ENCODE data around the gene DNAH1. TPM values are rescaled to one million over a fixed set of nuclear protein-coding genes. Genes with fewer than 3 reads are reported as not detected.

DNAH1 gene
- total and polyA plus RNA-seq, 2 donors from 2014 or later = 1.7 to 12.1 TPM

DNA sequence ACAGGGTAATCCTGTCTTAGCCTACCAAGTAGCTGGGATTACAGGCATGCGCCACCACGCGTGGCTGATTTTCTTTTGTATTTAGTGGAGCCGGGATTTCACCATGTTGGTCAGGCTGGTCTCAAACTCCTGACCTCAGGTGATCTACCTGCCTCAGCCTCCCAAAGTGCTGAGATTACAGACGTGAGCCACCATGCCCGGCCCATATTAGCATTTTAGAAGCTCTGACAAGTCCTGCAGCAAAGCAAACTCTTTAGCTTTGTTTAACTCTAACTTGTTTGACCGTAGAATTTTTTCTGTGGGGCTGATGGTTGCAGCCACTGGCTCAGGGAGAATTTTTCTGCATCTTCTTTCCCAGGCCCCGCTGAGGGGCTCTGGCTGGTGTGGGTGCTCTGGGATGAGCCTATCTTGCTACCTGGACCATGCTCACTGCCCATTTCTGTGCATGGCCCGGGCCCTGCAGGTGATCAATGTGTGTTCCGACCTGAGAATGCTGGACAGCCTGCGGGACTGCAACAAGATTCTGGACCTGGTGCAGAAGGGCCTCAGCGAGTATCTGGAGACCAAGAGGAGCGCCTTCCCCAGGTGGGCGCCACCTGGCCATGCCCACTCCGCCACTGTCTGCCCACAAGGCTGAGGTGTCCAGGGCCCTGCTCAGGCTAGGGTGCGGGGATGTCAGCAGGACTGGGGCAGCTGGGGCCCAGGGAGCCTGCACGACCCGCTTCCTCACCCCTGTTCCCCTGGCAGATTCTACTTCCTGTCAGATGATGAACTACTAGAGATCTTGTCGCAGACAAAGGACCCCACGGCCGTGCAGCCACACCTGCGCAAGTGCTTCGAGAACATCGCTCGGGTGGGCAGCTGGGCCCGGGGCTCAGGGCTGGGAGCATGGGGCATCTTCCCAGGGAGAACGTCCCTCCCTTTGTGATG lies 41.3 kb downstream of the DNAH1 start:
- intact Hi-C loops (cut with DNase I) = no loop called here
- Histone ChIP-seq H3K27me3 (ENCODE audit: control insufficient read depth, insufficient read depth, low read length) (no peaks in the 10 kb centered on the region), H3K9ac (ENCODE audit: low read length in 3 of 3) (no peak overlapping the region), H3K4me3 (ENCODE audit: low read length in 3 of 3) (no peak overlapping the region), H3K36me3 (ENCODE audit: control insufficient read depth in 2 of 3, insufficient read depth in 3 of 3, low read length in 3 of 3) (peaks cover 0 to 39% (median 15%) of the 10 kb centered on the region in 3 donors), H3K4me1 (ENCODE audit: control insufficient read depth in 2 of 3, insufficient read depth in 2 of 3, low read depth in 1 of 3, low read length in 3 of 3) (no peaks in the 10 kb centered on the region), H3K9me3 (ENCODE audit: control insufficient read depth in 2 of 3, insufficient read depth in 1 of 3, low read length in 3 of 3) (no peaks in the 10 kb centered on the region), H3K27ac (ENCODE audit: low read depth in 2 of 2, low read length in 2 of 2) (no peak overlapping the region)
- no peak for FAIRE-seq
- TF ChIP-seq, protein P1, sequence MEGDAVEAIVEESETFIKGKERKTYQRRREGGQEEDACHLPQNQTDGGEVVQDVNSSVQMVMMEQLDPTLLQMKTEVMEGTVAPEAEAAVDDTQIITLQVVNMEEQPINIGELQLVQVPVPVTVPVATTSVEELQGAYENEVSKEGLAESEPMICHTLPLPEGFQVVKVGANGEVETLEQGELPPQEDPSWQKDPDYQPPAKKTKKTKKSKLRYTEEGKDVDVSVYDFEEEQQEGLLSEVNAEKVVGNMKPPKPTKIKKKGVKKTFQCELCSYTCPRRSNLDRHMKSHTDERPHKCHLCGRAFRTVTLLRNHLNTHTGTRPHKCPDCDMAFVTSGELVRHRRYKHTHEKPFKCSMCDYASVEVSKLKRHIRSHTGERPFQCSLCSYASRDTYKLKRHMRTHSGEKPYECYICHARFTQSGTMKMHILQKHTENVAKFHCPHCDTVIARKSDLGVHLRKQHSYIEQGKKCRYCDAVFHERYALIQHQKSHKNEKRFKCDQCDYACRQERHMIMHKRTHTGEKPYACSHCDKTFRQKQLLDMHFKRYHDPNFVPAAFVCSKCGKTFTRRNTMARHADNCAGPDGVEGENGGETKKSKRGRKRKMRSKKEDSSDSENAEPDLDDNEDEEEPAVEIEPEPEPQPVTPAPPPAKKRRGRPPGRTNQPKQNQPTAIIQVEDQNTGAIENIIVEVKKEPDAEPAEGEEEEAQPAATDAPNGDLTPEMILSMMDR (IDR thresholded peaks at IDR 0.05; ENCODE audit: borderline replicate concordance, extremely low read depth, insufficient read depth) = no peak
- DNase-seq = peak in 1 of 5 donors; percentile 42

DNA sequence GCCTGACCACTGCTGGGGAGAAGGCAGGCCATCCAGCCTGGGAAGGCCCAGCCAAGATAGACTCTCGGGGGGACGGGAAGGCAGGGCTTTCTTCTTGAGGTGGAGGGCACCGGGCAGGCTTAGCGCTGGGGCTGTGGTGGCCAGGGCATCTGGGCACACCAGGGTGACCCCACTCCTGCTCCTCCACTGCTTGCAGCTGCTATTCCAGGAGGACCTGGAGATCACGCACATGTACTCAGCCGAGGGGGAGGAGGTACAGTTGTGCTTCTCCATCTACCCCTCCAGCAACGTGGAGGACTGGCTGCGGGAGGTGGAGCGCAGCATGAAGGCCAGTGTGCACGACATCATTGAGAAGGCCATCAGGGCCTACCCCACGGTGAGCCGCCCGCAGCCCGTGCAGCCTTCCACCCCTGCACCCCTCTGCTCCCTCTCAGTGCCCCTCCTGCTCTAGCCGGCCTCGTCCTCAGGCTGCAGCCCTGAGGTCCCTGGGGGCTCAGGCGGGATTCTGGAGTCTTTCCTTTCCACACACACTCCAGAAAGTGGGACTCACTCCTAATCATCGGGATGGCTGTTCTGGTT lies 42.3 kb downstream of the DNAH1 start:
- intact Hi-C loops (cut with DNase I) = no loop called here
- TF ChIP-seq, protein P1 (IDR thresholded peaks at IDR 0.05; ENCODE audit: borderline replicate concordance, extremely low read depth, insufficient read depth) = no peak
- no peak overlapping the region for H3K9ac ChIP-seq (ENCODE audit: low read length in 3 of 3)
- peaks cover 0 to 33% (median 18%) of the 10 kb centered on the region in 3 donors for H3K36me3 ChIP-seq (ENCODE audit: control insufficient read depth in 2 of 3, insufficient read depth in 3 of 3, low read length in 3 of 3)
- H3K27ac ChIP-seq (ENCODE audit: low read depth in 2 of 2, low read length in 2 of 2) = no peak overlapping the region
- FAIRE-seq = no peak
- H3K4me1 ChIP-seq (ENCODE audit: control insufficient read depth in 2 of 3, insufficient read depth in 2 of 3, low read depth in 1 of 3, low read length in 3 of 3) = no peaks in the 10 kb centered on the region
- no peak overlapping the region for H3K4me3 ChIP-seq (ENCODE audit: low read length in 3 of 3)
- DNase-seq = peak in 1 of 5 donors; percentile 52
- no peaks in the 10 kb centered on the region for H3K27me3 ChIP-seq (ENCODE audit: control insufficient read depth, insufficient read depth, low read length)
- H3K9me3 ChIP-seq (ENCODE audit: control insufficient read depth in 2 of 3, insufficient read depth in 1 of 3, low read length in 3 of 3) = no peaks in the 10 kb centered on the region

DNA sequence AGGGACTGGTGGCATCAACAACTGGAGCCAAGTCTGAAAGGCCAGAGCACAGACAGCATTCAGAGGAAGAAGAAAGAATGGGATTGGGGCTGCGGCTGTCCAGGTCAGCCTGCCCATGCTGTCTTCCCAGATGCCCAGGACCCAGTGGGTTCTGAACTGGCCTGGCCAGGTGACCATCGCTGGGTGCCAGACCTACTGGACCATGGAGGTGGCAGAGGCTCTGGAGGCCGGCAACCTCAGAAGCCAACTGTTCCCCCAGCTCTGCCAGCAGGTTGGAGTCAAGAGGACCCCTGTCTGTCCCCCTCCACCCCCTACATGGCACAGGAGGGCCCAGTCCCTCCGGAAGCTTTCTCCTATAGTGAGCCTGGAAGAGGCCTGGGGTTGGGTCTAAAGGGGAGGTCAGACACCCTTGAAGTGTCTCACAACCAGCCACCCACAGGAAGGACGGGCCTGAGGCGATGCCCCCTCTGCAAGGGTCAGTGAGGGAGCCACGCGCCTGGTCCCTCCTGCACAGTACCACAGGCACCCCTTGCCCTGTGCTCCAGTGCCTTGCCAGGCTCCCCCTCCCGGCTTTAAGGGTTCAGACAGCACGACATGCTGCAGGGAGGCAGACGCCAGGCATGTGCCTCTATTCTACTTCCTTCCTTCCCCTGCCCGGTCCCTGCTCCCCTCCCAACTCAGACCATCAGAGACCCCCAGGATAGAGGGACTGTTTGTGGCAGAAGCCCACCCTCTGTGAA lies 43.2 kb downstream of the DNAH1 start:
- DNase-seq (peak in 1 of 5 donors; percentile 57), FAIRE-seq (no peak)
- H3K36me3 ChIP-seq (ENCODE audit: control insufficient read depth in 2 of 3, insufficient read depth in 3 of 3, low read length in 3 of 3) = peaks cover 0 to 32% (median 22%) of the 10 kb centered on the region in 3 donors

More for the DNA sequence above, 43.2 kb downstream of the DNAH1 start:
- TF ChIP-seq, protein P1 (IDR thresholded peaks at IDR 0.05; ENCODE audit: borderline replicate concordance, extremely low read depth, insufficient read depth) = no peak
- Histone ChIP-seq H3K27ac (ENCODE audit: low read depth in 2 of 2, low read length in 2 of 2) (no peak overlapping the region), H3K4me1 (ENCODE audit: control insufficient read depth in 2 of 3, insufficient read depth in 2 of 3, low read depth in 1 of 3, low read length in 3 of 3) (no peaks in the 10 kb centered on the region), H3K9me3 (ENCODE audit: control insufficient read depth in 2 of 3, insufficient read depth in 1 of 3, low read length in 3 of 3) (no peaks in the 10 kb centered on the region), H3K4me3 (ENCODE audit: low read length in 3 of 3) (no peak overlapping the region), H3K27me3 (ENCODE audit: control insufficient read depth, insufficient read depth, low read length) (no peaks in the 10 kb centered on the region), H3K9ac (ENCODE audit: low read length in 3 of 3) (no peak overlapping the region)
- intact Hi-C loops (cut with DNase I) = no loop called here
